Colonic mucosa (tissue), 4 donors: ENCODE results near the gene CSTB. TPM values are rescaled to one million over a fixed set of nuclear protein-coding genes. Genes with fewer than 3 reads are reported as not detected.

Experiments used
- DNase-seq: peaks from one replicate; pipeline ENCODE4 v3.0.0-alpha.2; 2020
- H3K27ac ChIP-seq: fragments of 200-600 bp; one replicate; pipeline ENCODE4 v1.8.0; 2021
- H3K27me3 ChIP-seq: fragments of 200-600 bp; one replicate; pipeline ENCODE4 v1.8.0; 2021
- H3K36me3 ChIP-seq: fragments of 200-600 bp; one replicate; pipeline ENCODE4 v1.8.0; 2021
- H3K4me1 ChIP-seq: fragments of 200-600 bp; one replicate; pipeline ENCODE4 v1.8.0; 2021; ENCODE audit warnings: mild to moderate bottlenecking
- H3K4me3 ChIP-seq: fragments of 200-600 bp; one replicate; pipeline ENCODE4 v1.8.0; 2021
- H3K9ac ChIP-seq, 2 donors: one replicate each; pipeline ENCODE4 v1.7.0; 2013; ENCODE audit warnings: control low read depth in 2 of 2, low read depth in 2 of 2, low read length in 2 of 2
- H3K9me3 ChIP-seq: fragments of 200-600 bp; one replicate; pipeline ENCODE4 v1.8.0; 2021
- intact Hi-C: fragments of 100-400 bp; cut with DNase I; formaldehyde crosslinking; loops from one replicate; pipeline ENCODE4 v1.14.1; 2022
- total RNA-seq, 2 donors: library from RNA; stranded (reverse); fragmentation: NEBNext Ultra II Directional in 1 of 2; extraction: Animal tissue kit (Norgen Biotek cat#: 25700) in 1 of 2; gene quantifications; one replicate each; pipeline ENCODE4 v1.2.1, GENCODE V29; 2021
- TF ChIP-seq, protein P1 (sequence below): fragments of 200-600 bp; IDR thresholded peaks from one replicate; pipeline ENCODE4 v1.8.0; 2022; ENCODE audit warnings: antibody characterized with exemption, mild to moderate bottlenecking
- donor health status: healthy.
- donor health status: DM: no; HTN: no; CAD: no.
- donor health status: DM: no; HTN: no; CAD: no.

The CSTB gene
- total RNA-seq, 2 donors from 2014 or later = 67.5 to 86.6 TPM

DNA sequence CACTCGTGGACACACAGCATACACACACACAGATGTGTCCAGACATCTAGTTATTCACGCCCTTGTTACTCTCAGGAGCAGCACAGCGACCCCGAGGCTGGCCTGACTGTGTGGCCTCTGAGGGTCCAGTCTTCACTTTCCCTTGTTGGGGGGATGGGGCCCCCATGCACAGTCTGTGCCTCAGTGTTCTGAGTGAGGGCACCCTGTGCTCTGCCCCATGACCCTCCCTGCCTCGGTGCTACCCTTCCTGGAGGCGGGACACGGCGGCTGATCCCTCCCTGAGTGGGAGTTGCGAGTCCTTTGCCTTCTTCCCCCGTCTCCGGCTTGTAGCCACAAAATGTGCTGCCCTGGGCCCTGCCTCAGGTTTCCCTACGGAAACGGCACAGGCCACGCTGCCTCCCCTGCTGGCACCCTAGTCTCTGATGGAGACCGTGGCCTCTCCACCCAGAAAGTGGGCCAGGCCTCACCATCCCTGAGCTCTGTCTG is 8.6 kb downstream of the CSTB start:
- Histone ChIP-seq H3K4me3 (no peak overlapping the region), H3K4me1 (peaks cover 8% of the 10 kb centered on the region), H3K9me3 (no peaks in the 10 kb centered on the region), H3K27me3 (no peaks in the 10 kb centered on the region), H3K36me3 (no peaks in the 10 kb centered on the region), H3K27ac (no peak overlapping the region), H3K9ac (peak overlapping the region; percentile 43 to 63)
- no peak for DNase-seq
- TF ChIP-seq, protein P1, sequence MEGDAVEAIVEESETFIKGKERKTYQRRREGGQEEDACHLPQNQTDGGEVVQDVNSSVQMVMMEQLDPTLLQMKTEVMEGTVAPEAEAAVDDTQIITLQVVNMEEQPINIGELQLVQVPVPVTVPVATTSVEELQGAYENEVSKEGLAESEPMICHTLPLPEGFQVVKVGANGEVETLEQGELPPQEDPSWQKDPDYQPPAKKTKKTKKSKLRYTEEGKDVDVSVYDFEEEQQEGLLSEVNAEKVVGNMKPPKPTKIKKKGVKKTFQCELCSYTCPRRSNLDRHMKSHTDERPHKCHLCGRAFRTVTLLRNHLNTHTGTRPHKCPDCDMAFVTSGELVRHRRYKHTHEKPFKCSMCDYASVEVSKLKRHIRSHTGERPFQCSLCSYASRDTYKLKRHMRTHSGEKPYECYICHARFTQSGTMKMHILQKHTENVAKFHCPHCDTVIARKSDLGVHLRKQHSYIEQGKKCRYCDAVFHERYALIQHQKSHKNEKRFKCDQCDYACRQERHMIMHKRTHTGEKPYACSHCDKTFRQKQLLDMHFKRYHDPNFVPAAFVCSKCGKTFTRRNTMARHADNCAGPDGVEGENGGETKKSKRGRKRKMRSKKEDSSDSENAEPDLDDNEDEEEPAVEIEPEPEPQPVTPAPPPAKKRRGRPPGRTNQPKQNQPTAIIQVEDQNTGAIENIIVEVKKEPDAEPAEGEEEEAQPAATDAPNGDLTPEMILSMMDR = no peak
- intact Hi-C loops = no loop called here

DNA sequence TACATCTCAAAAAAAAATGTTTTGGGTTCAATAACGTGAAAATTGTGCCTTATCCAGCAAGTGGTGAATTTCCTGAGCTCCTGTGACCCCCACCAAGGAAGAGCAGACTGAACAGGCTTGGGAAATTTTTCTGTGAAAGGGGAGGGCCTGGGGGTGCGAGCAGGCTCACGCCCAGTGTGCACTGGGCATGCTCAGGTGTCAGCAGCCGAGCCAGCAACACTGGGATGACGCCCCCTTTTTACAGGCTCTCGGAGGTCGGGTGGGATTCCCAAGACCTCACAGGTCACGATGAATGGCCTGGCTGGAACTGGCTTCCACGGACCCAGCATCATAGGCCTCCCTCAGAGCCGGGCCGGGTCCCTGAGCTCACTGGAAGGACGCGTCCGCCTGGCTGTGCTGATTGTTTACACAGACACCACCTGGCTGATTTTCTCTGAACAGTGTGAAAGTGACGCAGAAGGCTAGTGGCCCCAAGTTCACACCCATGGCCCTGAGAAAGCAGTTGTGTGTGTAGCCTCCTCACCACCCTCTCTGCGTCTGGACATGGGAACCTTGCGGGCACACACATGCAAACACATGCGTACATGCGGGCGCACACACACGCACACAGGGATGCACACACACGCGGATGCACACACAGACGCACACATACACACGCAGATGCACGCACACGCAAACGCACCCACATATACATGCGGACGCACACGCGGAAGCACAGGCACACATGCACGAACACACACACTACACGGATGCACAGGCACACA is 9.2 kb downstream of the CSTB start:
- intact Hi-C loops = no loop called here
- peak; percentile 48 for DNase-seq
- Histone ChIP-seq H3K36me3 (no peaks in the 10 kb centered on the region), H3K9ac (peak overlapping the region; percentile 30 to 63), H3K4me3 (no peak overlapping the region), H3K27ac (no peak overlapping the region), H3K9me3 (no peaks in the 10 kb centered on the region), H3K4me1 (peaks cover 8% of the 10 kb centered on the region), H3K27me3 (no peaks in the 10 kb centered on the region)
- TF ChIP-seq, protein P1 = no peak

DNA sequence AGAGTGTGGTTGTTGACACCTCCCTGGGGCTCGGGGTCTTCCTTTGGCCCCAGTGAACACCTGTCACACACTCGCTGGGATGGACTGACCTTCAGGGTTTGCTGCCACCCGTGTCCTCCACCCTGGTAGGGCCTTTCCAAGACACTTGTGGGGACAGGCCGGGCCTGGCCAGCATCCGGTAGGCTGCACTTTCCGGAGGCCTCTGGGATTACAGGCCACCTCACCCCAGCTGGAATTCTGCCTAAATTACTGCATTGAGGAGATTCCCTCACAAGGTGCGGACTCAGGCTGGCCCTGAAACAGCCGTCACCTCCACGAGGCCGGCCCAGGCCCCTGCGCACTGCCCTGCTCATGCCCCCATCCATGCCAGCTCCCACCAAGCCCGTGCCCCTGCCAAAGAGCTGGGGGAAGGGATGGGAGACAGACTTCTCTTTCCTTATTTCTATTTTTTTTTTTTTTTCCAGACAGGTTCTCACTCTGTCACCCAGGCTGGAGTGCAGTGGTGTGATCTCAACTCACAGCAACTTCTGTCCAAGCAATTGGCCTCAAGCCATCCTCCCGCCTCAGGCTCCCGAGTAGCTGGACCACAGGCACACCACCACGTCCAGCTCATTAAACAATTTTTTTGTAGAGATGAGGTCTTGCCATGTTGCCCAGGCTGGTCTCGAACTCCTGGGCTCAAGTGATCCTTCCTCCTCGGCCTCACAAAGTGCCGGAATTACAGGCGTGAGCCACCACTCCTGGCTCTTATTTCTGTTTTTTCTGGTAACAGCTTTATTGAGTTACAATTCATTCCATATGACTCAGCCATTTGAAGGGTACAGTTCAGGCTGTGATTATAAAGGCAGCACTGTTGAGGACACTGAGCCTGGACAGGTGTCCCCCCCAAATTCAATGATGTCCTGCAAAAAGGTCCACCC is 11.3 kb downstream of the CSTB start:
- H3K9me3 ChIP-seq = no peaks in the 10 kb centered on the region
- DNase-seq = no peak
- no peak overlapping the region for H3K4me3 ChIP-seq
- no peak overlapping the region for H3K27ac ChIP-seq
- H3K27me3 ChIP-seq = no peaks in the 10 kb centered on the region
- intact Hi-C loops = no loop called here
- H3K4me1 ChIP-seq = peaks cover 8% of the 10 kb centered on the region
- TF ChIP-seq, protein P1 = no peak
- H3K9ac ChIP-seq = no peak overlapping the region
- no peaks in the 10 kb centered on the region for H3K36me3 ChIP-seq

DNA sequence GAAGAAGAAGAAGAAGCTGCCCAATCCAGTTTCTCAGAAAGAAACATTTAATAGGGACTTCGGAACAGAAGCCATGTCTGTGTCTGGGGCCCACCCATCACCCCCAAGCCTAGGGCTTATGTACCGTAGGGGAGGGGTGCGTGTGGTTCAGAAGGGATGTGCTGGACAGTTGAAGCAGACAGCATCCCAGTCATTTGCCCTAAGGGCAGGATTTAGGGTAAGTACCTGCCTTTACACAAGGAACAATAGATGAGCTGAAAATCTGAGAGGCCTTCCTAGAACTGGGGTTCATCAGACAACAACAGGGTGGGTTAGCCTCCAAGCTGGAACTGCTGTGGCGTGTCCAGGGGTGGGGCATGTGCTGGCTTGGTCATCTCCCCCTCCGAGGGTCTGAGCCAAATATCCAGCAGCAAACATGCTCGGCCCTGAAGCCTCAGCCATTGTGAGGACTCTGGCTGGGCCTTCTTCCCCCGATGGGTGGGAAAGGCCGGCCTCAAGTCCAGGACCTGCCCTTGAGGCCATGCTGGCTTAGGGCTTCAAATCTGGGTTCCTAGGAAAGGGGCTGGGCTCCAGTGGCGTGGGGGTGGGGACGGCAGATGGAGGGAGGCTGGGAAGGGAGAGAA is 12.1 kb downstream of the CSTB start:
- no peaks in the 10 kb centered on the region for H3K9me3 ChIP-seq
- H3K9ac ChIP-seq = no peak overlapping the region
- H3K27me3 ChIP-seq = no peaks in the 10 kb centered on the region
- peaks cover 8% of the 10 kb centered on the region for H3K4me1 ChIP-seq
- intact Hi-C loops = no loop called here
- DNase-seq = no peak
- TF ChIP-seq, protein P1 = no peak
- no peaks in the 10 kb centered on the region for H3K36me3 ChIP-seq
- no peak overlapping the region for H3K27ac ChIP-seq
- H3K4me3 ChIP-seq = no peak overlapping the region
